IMR-90 (cell line): ENCODE results near the gene FGGY. TPM values are rescaled to one million over a fixed set of nuclear protein-coding genes. Genes with fewer than 3 reads are reported as not detected.

Experiments
- ATAC-seq: fragments of 200-7000 bp; cut with Tn5 transposase; 2 replicates; pipeline ENCODE4 v1.9.1; 2020; ENCODE audit warnings: low read depth, mild to moderate bottlenecking, moderate library complexity
- BruUV-seq: library from RNA; stranded (reverse); fragments of 400-500 nt; replicated peaks from 2 replicates; lab custom pipeline; 2021; lab: Mats Ljungman, UMichigan
- CTCF ChIA-PET: fragments of 300-600 bp; formaldehyde crosslinking; extraction: SDS; loops from one replicate; lab custom pipeline; 2021; ENCODE audit warnings: antibody characterized with exemption; lab: Yijun Ruan, JAX
- POLR2A ChIA-PET: fragments of 300-600 bp; sonication (Branson Sonifier 250); formaldehyde crosslinking; loops from one replicate; lab custom pipeline; 2022; ENCODE audit warnings: antibody characterized with exemption; ENCODE audit not compliant: unreplicated experiment; lab: Charles Lee
- DNase-seq: peaks from one replicate; pipeline ENCODE4 v3.0.0; 2013
- H2AFZ ChIP-seq: replicated peaks from 2 replicates; pipeline ENCODE3; 2013; ENCODE audit warnings: low read length, mild to moderate bottlenecking; ENCODE audit not compliant: poor library complexity
- H2AK5ac ChIP-seq: 2 replicates; pipeline ENCODE4 v1.6.1; 2013; ENCODE audit warnings: low read depth, low read length, inconsistent platforms
- H2AK9ac ChIP-seq: replicated peaks from 2 replicates; pipeline ENCODE3; 2013; ENCODE audit warnings: mild to moderate bottlenecking, low read depth, low read length, moderate library complexity; ENCODE audit not compliant: poor library complexity
- H2BK120ac ChIP-seq: 2 replicates; pipeline ENCODE4 v1.6.1; 2013; ENCODE audit warnings: low read depth, low read length, inconsistent platforms
- H2BK15ac ChIP-seq: 3 replicates; pipeline ENCODE4 v1.6.1; 2013; ENCODE audit warnings: low read depth, low read length, inconsistent platforms
- H2BK20ac ChIP-seq: 2 replicates; pipeline ENCODE4 v1.6.1; 2013; ENCODE audit warnings: low read depth, mild to moderate bottlenecking, inconsistent platforms, low read length, moderate library complexity
- H2BK5ac ChIP-seq: 2 replicates; pipeline ENCODE4 v1.6.1; 2013; ENCODE audit warnings: mild to moderate bottlenecking, low read depth, low read length, inconsistent platforms; ENCODE audit not compliant: poor library complexity, severe bottlenecking
- H3K14ac ChIP-seq: replicated peaks from 2 replicates; pipeline ENCODE4 v1.6.1; 2013; ENCODE audit warnings: low read depth, low read length, inconsistent platforms
- H3K18ac ChIP-seq: 2 replicates; pipeline ENCODE4 v1.6.1; 2013; ENCODE audit warnings: low read depth, low read length, control low read depth
- H3K23ac ChIP-seq: 2 replicates; pipeline ENCODE4 v1.6.1; 2013; ENCODE audit warnings: low read depth, low read length, inconsistent platforms
- H3K27ac ChIP-seq: 2 replicates; pipeline ENCODE4 v1.5.1; 2013; ENCODE audit warnings: mild to moderate bottlenecking, control low read depth, low read length; ENCODE audit not compliant: insufficient read depth
- H3K27me3 ChIP-seq: 2 replicates; pipeline ENCODE4 v1.6.1; 2013; ENCODE audit warnings: low read length; ENCODE audit not compliant: control insufficient read depth, insufficient read depth
- H3K36me3 ChIP-seq: 2 replicates; pipeline ENCODE4 v1.6.1; 2013; ENCODE audit warnings: low read length, mixed read lengths; ENCODE audit not compliant: control insufficient read depth, insufficient read depth
- H3K4ac ChIP-seq: 2 replicates; pipeline ENCODE4 v1.6.1; 2013; ENCODE audit warnings: low read depth, low read length, inconsistent platforms
- H3K4me1 ChIP-seq: 2 replicates; pipeline ENCODE4 v1.6.1; 2013; ENCODE audit warnings: low read length, mixed read lengths; ENCODE audit not compliant: control insufficient read depth, insufficient read depth
- H3K4me2 ChIP-seq: 2 replicates; pipeline ENCODE4 v1.6.1; 2013; ENCODE audit warnings: low read depth, mild to moderate bottlenecking, control low read depth, low read length, moderate library complexity
- H3K4me3 ChIP-seq: 2 replicates; pipeline ENCODE4 v1.5.1; 2013; ENCODE audit warnings: low read depth, mild to moderate bottlenecking, control low read depth, low read length, moderate library complexity; ENCODE audit not compliant: insufficient read depth
- H3K56ac ChIP-seq: 2 replicates; pipeline ENCODE4 v1.6.1; 2013; ENCODE audit warnings: low read length, inconsistent platforms; ENCODE audit not compliant: insufficient read depth; ENCODE audit errors: extremely low read depth
- H3K79me1 ChIP-seq, 2 experiments: 2 replicates each; pipeline ENCODE4 v1.6.1; 2013; ENCODE audit warnings: low read length in 2 of 2, inconsistent platforms in 1 of 2, low read depth in 1 of 2
- H3K9ac ChIP-seq: 2 replicates; pipeline ENCODE4 v1.6.1; 2013; ENCODE audit warnings: low read depth, low read length, control low read depth
- H3K9me1 ChIP-seq: 2 replicates; pipeline ENCODE4 v1.6.1; 2013; ENCODE audit warnings: low read length, inconsistent platforms; ENCODE audit not compliant: insufficient read depth
- H3K9me3 ChIP-seq: 2 replicates; pipeline ENCODE4 v1.6.1; 2013; ENCODE audit warnings: low read length; ENCODE audit not compliant: control insufficient read depth, insufficient read depth
- H4K20me1 ChIP-seq: 2 replicates; pipeline ENCODE4 v1.6.1; 2013; ENCODE audit warnings: low read length, inconsistent platforms; ENCODE audit not compliant: insufficient read depth
- H4K5ac ChIP-seq: 2 replicates; pipeline ENCODE4 v1.6.1; 2013; ENCODE audit warnings: mild to moderate bottlenecking, low read depth, low read length, control low read depth
- H4K8ac ChIP-seq, 2 experiments: 2 replicates each; pipeline ENCODE4 v1.6.1; 2013; ENCODE audit warnings: low read depth in 2 of 2, low read length in 2 of 2, control low read depth in 1 of 2, inconsistent platforms in 1 of 2
- H4K91ac ChIP-seq: 2 replicates; pipeline ENCODE4 v1.6.1; 2013; ENCODE audit warnings: low read depth, low read length, inconsistent platforms; ENCODE audit not compliant: insufficient read depth
- BHLHE40 ChIP-seq: fragments of 150-350 bp; IDR thresholded peaks from 2 replicates; pipeline ENCODE4 v1.6.1; 2016; ENCODE audit warnings: mild to moderate bottlenecking, low read depth, low read length
- CEBPB ChIP-seq: IDR thresholded peaks from 2 replicates; pipeline ENCODE4 v1.6.1; 2012; ENCODE audit warnings: low read depth, low read length, improper control_type of control experiment
- CHD1 ChIP-seq: IDR thresholded peaks from 2 replicates; pipeline ENCODE4 v1.6.1; 2012; ENCODE audit warnings: low read depth, low read length, improper control_type of control experiment
- FOS ChIP-seq: fragments of 150-350 bp; IDR thresholded peaks from 2 replicates; pipeline ENCODE4 v1.6.1; 2016; ENCODE audit warnings: low read depth, low read length
- MAFK ChIP-seq: IDR thresholded peaks from 2 replicates; pipeline ENCODE4 v1.6.1; 2012; ENCODE audit warnings: low read depth, low read length, improper control_type of control experiment
- MAZ ChIP-seq: IDR thresholded peaks from 2 replicates; pipeline ENCODE4 v1.6.1; 2012; ENCODE audit warnings: low read depth, mild to moderate bottlenecking, low read length, improper control_type of control experiment, moderate library complexity, borderline replicate concordance
- MXI1 ChIP-seq: IDR thresholded peaks from 2 replicates; pipeline ENCODE4 v1.6.1; 2012; ENCODE audit warnings: low read depth, mild to moderate bottlenecking, low read length, moderate library complexity, borderline replicate concordance
- NFE2L2 ChIP-seq: fragments of 150-350 bp; IDR thresholded peaks from 2 replicates; pipeline ENCODE4 v1.6.1; 2016; ENCODE audit warnings: low read depth, mild to moderate bottlenecking, low read length
- POLR2A ChIP-seq: IDR thresholded peaks from 2 replicates; pipeline ENCODE4 v1.6.1; 2012; ENCODE audit warnings: mild to moderate bottlenecking, low read depth, low read length
- RAD21 ChIP-seq: IDR thresholded peaks from 2 replicates; pipeline ENCODE4 v1.6.1; 2012; ENCODE audit warnings: low read length, improper control_type of control experiment
- RCOR1 ChIP-seq: IDR thresholded peaks from 2 replicates; pipeline ENCODE4 v1.6.1; 2012; ENCODE audit warnings: mild to moderate bottlenecking, low read length, improper control_type of control experiment; ENCODE audit not compliant: insufficient replicate concordance
- RFX5 ChIP-seq: IDR thresholded peaks from 2 replicates; pipeline ENCODE4 v1.8.0; 2012; ENCODE audit warnings: low read depth, mild to moderate bottlenecking, low read length, moderate library complexity
- SMC3 ChIP-seq: fragments of 150-350 bp; IDR thresholded peaks from 2 replicates; pipeline ENCODE4 v1.6.1; 2016; ENCODE audit warnings: low read depth, mild to moderate bottlenecking, antibody characterized with exemption, low read length, moderate library complexity
- USF2 ChIP-seq: fragments of 150-350 bp; IDR thresholded peaks from 2 replicates; pipeline ENCODE4 v1.6.1; 2017; ENCODE audit warnings: mild to moderate bottlenecking, antibody characterized with exemption, low read length, low read depth
- WGBS, 2 experiments: methylation state at CpG; one replicate each; pipeline versions ENCODE4 v1.1.5 to v1.1.7; 2013; ENCODE audit warnings: missing lambda C conversion rate in 2 of 2; ENCODE audit not compliant: insufficient read length in 1 of 2; ENCODE audit errors: extremely low coverage in 2 of 2; 5-methylcytosine and 5-hydroxymethylcytosine counted together
- dilution Hi-C: fragments of 300-500 bp; cut with HindIII; formaldehyde crosslinking; loops from one replicate; pipeline ENCODE4 v1.14.3; 2018; ENCODE audit warnings: low sequenced_read_pairs; ENCODE audit not compliant: unreplicated experiment
- in situ Hi-C: fragments of 300-500 bp; cut with MboI; formaldehyde crosslinking; loops from 3 replicates; pipeline ENCODE4 v1.14.3; 2019; ENCODE audit warnings: low sequenced_read_pairs, inconsistent platforms, mixed read lengths
- intact Hi-C: fragments of 100-400 bp; cut with micrococcal nuclease; formaldehyde crosslinking; loops from 2 replicates; pipeline ENCODE4 v1.10.0; 2022
- polyA plus RNA-seq, 3 experiments: library from polyadenylated mRNA; depleted of rRNA; stranded (reverse); fragments of >200 nt; gene quantifications; 2 replicates each; pipeline ENCODE4 v1.2.3, GENCODE V29; 2012; ENCODE audit warnings: low replicate concordance in 1 of 3
- total RNA-seq: library from RNA; depleted of rRNA; stranded (reverse); fragments of >200 nt; gene quantifications from 2 replicates; pipeline ENCODE4 v1.2.3, GENCODE V29; 2012
- TF ChIP-seq, protein P1 (sequence below): fragments of 150-350 bp; IDR thresholded peaks from 2 replicates; pipeline ENCODE4 v1.6.1; 2016; ENCODE audit warnings: low read depth, mild to moderate bottlenecking, low read length, moderate library complexity, borderline replicate concordance
- TF ChIP-seq, protein P2 (sequence below): conservative IDR thresholded peaks from 2 replicates; pipeline ENCODE4 v1.5.1; 2012; ENCODE audit warnings: mild to moderate bottlenecking, low read depth, low read length, improper control_type of control experiment

FGGY gene
- total and polyA plus RNA-seq, 2 of the 4 experiments (the other 2 are of a cell fraction), result 5.6 to 14.0 TPM

GRCh38 chr1:59619557-59619956, 322.7 kb downstream of the FGGY start:
- Histone ChIP-seq H3K56ac (no peak overlapping the region), H4K8ac (no peak overlapping the region), H3K4me3 (no peak overlapping the region), H3K14ac (no peak overlapping the region), H3K4ac (no peak overlapping the region), H3K27ac (no peak overlapping the region), H4K5ac (no peak overlapping the region), H2BK120ac (no peak overlapping the region), H2AFZ (no peak overlapping the region), H3K79me1 (no peaks in the 10 kb centered on the region), H2BK5ac (no peak overlapping the region), H2AK9ac (peak overlapping the region; percentile 13), H3K9me1 (no peaks in the 10 kb centered on the region), H3K4me1 (no peaks in the 10 kb centered on the region), H2AK5ac (no peak overlapping the region), H3K9ac (no peak overlapping the region), H3K36me3 (no peaks in the 10 kb centered on the region), H2BK15ac (no peak overlapping the region), H4K91ac (no peak overlapping the region), H3K4me2 (no peak overlapping the region), H3K9me3 (no peaks in the 10 kb centered on the region), H2BK20ac (no peak overlapping the region), H3K23ac (no peak overlapping the region), H3K18ac (no peak overlapping the region), H4K20me1 (no peaks in the 10 kb centered on the region), H3K27me3 (no peaks in the 10 kb centered on the region)
- BruUV-seq, result no TSS peak
- intact Hi-C loops (no loop called here), dilution Hi-C loops (no loop called here), in situ Hi-C loops (no loop called here)
- no peak for TF ChIP-seq RFX5
- no peak for TF ChIP-seq RCOR1
- no peak for TF ChIP-seq BHLHE40
- no peak for TF ChIP-seq MAZ
- no peak for TF ChIP-seq MAFK
- TF ChIP-seq MXI1, result no peak
- no peak for TF ChIP-seq RAD21
- no peak for TF ChIP-seq POLR2A
- no peak for TF ChIP-seq USF2
- TF ChIP-seq CHD1, result no peak
- no peak for TF ChIP-seq SMC3
- no peak for TF ChIP-seq FOS
- no peak for TF ChIP-seq NFE2L2
- TF ChIP-seq, protein P1, sequence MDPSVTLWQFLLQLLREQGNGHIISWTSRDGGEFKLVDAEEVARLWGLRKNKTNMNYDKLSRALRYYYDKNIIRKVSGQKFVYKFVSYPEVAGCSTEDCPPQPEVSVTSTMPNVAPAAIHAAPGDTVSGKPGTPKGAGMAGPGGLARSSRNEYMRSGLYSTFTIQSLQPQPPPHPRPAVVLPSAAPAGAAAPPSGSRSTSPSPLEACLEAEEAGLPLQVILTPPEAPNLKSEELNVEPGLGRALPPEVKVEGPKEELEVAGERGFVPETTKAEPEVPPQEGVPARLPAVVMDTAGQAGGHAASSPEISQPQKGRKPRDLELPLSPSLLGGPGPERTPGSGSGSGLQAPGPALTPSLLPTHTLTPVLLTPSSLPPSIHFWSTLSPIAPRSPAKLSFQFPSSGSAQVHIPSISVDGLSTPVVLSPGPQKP, result no peak
- no peak for TF ChIP-seq CEBPB
- TF ChIP-seq, protein P2, sequence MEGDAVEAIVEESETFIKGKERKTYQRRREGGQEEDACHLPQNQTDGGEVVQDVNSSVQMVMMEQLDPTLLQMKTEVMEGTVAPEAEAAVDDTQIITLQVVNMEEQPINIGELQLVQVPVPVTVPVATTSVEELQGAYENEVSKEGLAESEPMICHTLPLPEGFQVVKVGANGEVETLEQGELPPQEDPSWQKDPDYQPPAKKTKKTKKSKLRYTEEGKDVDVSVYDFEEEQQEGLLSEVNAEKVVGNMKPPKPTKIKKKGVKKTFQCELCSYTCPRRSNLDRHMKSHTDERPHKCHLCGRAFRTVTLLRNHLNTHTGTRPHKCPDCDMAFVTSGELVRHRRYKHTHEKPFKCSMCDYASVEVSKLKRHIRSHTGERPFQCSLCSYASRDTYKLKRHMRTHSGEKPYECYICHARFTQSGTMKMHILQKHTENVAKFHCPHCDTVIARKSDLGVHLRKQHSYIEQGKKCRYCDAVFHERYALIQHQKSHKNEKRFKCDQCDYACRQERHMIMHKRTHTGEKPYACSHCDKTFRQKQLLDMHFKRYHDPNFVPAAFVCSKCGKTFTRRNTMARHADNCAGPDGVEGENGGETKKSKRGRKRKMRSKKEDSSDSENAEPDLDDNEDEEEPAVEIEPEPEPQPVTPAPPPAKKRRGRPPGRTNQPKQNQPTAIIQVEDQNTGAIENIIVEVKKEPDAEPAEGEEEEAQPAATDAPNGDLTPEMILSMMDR, result no peak
- ChIA-PET POLR2A (no interaction called here), CTCF (no interaction called here)
- DNase-seq (no peak), ATAC-seq (no peak)
- 100% methylated on average over 2 of the region's 2 CpGs; no CpG with 5 or more reads in 1 of the 2 experiments for WGBS, 2 experiments
